ENCODE measurements around the gene GRM7.

GRM7 gene

DNA sequence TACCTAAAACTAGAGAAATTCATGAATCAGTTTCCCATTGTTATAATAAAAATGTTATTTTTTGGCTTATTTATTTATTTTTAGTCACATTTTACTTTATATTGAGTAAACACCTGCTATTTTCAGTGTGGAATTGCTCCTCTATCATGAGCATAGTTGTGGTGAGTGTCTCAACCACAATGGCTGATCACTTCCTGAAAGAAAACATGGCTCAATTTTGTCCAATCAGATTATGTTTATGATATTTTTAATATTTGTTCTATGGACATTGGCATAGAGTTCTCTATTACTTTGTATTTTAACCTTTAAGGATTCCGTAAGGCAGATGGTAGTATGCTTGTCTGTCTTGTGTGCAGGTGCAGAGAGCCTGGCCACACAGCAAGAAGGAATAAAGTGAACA lies 16.2 kb upstream of the GRM7 start:
- Histone ChIP-seq H3K4me3 (ENCODE audit: low read length) (no peak overlapping the region; the same call in 1 of the 2 replicates), H3K9me2 (replicated peaks; ENCODE audit: insufficient read depth, low read length) (no peaks in the 10 kb centered on the region), H3K79me2 (ENCODE audit: low read length) (no peaks in the 10 kb centered on the region), H3K27ac (ENCODE audit: low read length) (peak overlapping the region; percentile 70; the same call in 1 of the 2 replicates), H3K4me1 (ENCODE audit: low read length) (peaks cover 17% of the 10 kb centered on the region), H4K20me1 (ENCODE audit: insufficient read depth, low read length) (no peaks in the 10 kb centered on the region), H2AFZ (ENCODE audit: low read length) (no peak overlapping the region; the same call in 1 of the 2 replicates), H3K36me3 (replicated peaks; ENCODE audit: insufficient read depth, low read length) (no peaks in the 10 kb centered on the region), H3K27me3 (replicated peaks; ENCODE audit: insufficient read depth, low read length) (no peaks in the 10 kb centered on the region), H3K9me3 (replicated peaks; ENCODE audit: insufficient read depth, low read length) (no peaks in the 10 kb centered on the region), H3K9ac (ENCODE audit: low read length) (peak overlapping the region; percentile 3; the same call in 1 of the 2 replicates), H3K4me2 (ENCODE audit: low read depth, low read length) (peak overlapping the region; percentile 46), H3F3A (ENCODE audit: insufficient read depth, low read length) (0 out of 2 replicates have a peak, but pooled peaks cover 6% of the 10 kb centered on the region)
- TF ChIP-seq EZH2phosphoT487 (IDR thresholded peaks at IDR 0.05; ENCODE audit: low read length): no peak
- TF ChIP-seq, protein P1, sequence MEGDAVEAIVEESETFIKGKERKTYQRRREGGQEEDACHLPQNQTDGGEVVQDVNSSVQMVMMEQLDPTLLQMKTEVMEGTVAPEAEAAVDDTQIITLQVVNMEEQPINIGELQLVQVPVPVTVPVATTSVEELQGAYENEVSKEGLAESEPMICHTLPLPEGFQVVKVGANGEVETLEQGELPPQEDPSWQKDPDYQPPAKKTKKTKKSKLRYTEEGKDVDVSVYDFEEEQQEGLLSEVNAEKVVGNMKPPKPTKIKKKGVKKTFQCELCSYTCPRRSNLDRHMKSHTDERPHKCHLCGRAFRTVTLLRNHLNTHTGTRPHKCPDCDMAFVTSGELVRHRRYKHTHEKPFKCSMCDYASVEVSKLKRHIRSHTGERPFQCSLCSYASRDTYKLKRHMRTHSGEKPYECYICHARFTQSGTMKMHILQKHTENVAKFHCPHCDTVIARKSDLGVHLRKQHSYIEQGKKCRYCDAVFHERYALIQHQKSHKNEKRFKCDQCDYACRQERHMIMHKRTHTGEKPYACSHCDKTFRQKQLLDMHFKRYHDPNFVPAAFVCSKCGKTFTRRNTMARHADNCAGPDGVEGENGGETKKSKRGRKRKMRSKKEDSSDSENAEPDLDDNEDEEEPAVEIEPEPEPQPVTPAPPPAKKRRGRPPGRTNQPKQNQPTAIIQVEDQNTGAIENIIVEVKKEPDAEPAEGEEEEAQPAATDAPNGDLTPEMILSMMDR (IDR thresholded peaks at IDR 0.05; ENCODE audit: low read length): no peak
- TF ChIP-seq EZH2 (optimal IDR thresholded peaks at IDR 0.05; ENCODE audit: low read depth, low read length): no peak
- peak; percentile 56 for DNase-seq

DNA sequence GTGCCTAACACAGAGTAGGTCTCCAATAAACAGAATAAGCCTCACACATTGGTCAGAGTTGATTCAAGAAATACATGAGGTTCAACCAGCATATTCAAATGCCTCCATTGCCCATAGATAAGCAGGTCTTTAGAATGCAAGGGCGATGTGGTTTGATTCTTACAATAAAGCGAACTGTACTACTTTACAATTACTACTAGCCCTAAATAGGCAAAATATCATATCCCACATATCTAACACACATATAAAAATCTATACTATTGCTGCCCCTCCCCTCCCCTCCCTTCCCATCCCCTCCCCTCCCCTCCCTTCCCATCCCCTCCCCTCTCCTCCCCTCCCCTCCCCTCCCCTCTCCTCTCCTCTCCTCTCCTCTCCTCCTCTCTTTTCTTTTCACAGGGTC lies 6.7 kb upstream of the GRM7 start:
- no peaks in the 10 kb centered on the region for H3K4me1 ChIP-seq (ENCODE audit: low read length)
- no peak overlapping the region for H3K27ac ChIP-seq (ENCODE audit: low read length)
- H3K36me3 ChIP-seq (replicated peaks; ENCODE audit: insufficient read depth, low read length): no peaks in the 10 kb centered on the region
- H3F3A ChIP-seq (ENCODE audit: insufficient read depth, low read length): no peaks in the 10 kb centered on the region
- H3K9me3 ChIP-seq (replicated peaks; ENCODE audit: insufficient read depth, low read length): no peaks in the 10 kb centered on the region
- no peak for TF ChIP-seq EZH2 (optimal IDR thresholded peaks at IDR 0.05; ENCODE audit: low read depth, low read length)
- TF ChIP-seq, protein P1 (IDR thresholded peaks at IDR 0.05; ENCODE audit: low read length): no peak
- no peak for TF ChIP-seq EZH2phosphoT487 (IDR thresholded peaks at IDR 0.05; ENCODE audit: low read length)
- H3K9me2 ChIP-seq (replicated peaks; ENCODE audit: insufficient read depth, low read length): no peaks in the 10 kb centered on the region
- H4K20me1 ChIP-seq (ENCODE audit: insufficient read depth, low read length): no peaks in the 10 kb centered on the region
- H2AFZ ChIP-seq (ENCODE audit: low read length): no peak overlapping the region
- no peak for DNase-seq
- H3K27me3 ChIP-seq (replicated peaks; ENCODE audit: insufficient read depth, low read length): no peaks in the 10 kb centered on the region
- H3K9ac ChIP-seq (ENCODE audit: low read length): no peak overlapping the region
- no peaks in the 10 kb centered on the region for H3K79me2 ChIP-seq (ENCODE audit: low read length)
- no peak overlapping the region for H3K4me3 ChIP-seq (ENCODE audit: low read length)
- no peak overlapping the region for H3K4me2 ChIP-seq (ENCODE audit: low read depth, low read length)

DNA sequence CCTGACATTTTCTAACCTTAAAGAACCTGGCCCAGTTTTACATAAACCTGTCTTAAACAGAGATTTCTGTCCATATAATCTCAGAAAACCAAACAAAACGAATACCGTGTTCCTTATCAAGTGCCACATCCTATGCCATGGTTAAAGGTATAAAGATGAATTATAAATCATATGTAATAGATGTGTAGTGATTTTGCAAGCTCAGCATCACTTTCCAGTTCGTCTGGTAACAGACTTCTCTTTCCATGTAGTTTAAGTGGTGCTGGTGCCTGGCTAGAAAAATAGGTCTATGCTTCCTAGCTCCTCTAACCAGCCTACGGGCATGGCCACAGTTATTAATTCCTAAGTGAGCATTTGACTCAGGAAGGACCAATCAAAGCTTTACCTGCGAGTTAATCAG lies 3.4 kb upstream of the GRM7 start:
- Histone ChIP-seq H3K9ac (ENCODE audit: low read length) (no peak overlapping the region), H3K4me2 (ENCODE audit: low read depth, low read length) (no peak overlapping the region), H3K9me2 (replicated peaks; ENCODE audit: insufficient read depth, low read length) (no peaks in the 10 kb centered on the region), H3K79me2 (ENCODE audit: low read length) (no peaks in the 10 kb centered on the region), H3K27me3 (replicated peaks; ENCODE audit: insufficient read depth, low read length) (no peaks in the 10 kb centered on the region), H3K27ac (ENCODE audit: low read length) (no peak overlapping the region), H3K9me3 (replicated peaks; ENCODE audit: insufficient read depth, low read length) (no peaks in the 10 kb centered on the region), H2AFZ (ENCODE audit: low read length) (no peak overlapping the region), H3F3A (ENCODE audit: insufficient read depth, low read length) (no peaks in the 10 kb centered on the region), H3K4me1 (ENCODE audit: low read length) (no peaks in the 10 kb centered on the region), H4K20me1 (ENCODE audit: insufficient read depth, low read length) (no peaks in the 10 kb centered on the region), H3K4me3 (ENCODE audit: low read length) (no peak overlapping the region), H3K36me3 (replicated peaks; ENCODE audit: insufficient read depth, low read length) (no peaks in the 10 kb centered on the region)
- no peak for DNase-seq
- TF ChIP-seq, protein P1 (IDR thresholded peaks at IDR 0.05; ENCODE audit: low read length): no peak
- TF ChIP-seq EZH2 (optimal IDR thresholded peaks at IDR 0.05; ENCODE audit: low read depth, low read length) (no peak), EZH2phosphoT487 (IDR thresholded peaks at IDR 0.05; ENCODE audit: low read length) (no peak)
